ENCODE measurements around the gene GPBAR1. TPM values are rescaled to one million over a fixed set of nuclear protein-coding genes. Genes with fewer than 3 reads are reported as not detected.
"Not testable (repeated sequence)": the region's sequence is repeated elsewhere in the genome, so short reads cannot be mapped to it uniquely, and the experiment has no call there.

Gene GPBAR1
- total RNA-seq, 4 donors from 2014 or later, result 0.63 to 2.1 (median 1.4) TPM

- Histone ChIP-seq H3K27me3 (no peaks in the 10 kb centered on the region), H3K27ac (no peak overlapping the region), H3K4me3 (replicated peaks in 1 of 3) (no peak overlapping the region), H3K36me3 (no peaks in the 10 kb centered on the region), H3K9me3 (no peaks in the 10 kb centered on the region), H3K4me1 (peaks cover 0 to 6% of the 10 kb centered on the region in 2 donors)
- 73 to 80% methylated on average over 5 of the region's 5 CpGs for WGBS, 2 donors
- intact Hi-C loops (cut with DNase I), result no loop called here
- TF ChIP-seq, protein P1, sequence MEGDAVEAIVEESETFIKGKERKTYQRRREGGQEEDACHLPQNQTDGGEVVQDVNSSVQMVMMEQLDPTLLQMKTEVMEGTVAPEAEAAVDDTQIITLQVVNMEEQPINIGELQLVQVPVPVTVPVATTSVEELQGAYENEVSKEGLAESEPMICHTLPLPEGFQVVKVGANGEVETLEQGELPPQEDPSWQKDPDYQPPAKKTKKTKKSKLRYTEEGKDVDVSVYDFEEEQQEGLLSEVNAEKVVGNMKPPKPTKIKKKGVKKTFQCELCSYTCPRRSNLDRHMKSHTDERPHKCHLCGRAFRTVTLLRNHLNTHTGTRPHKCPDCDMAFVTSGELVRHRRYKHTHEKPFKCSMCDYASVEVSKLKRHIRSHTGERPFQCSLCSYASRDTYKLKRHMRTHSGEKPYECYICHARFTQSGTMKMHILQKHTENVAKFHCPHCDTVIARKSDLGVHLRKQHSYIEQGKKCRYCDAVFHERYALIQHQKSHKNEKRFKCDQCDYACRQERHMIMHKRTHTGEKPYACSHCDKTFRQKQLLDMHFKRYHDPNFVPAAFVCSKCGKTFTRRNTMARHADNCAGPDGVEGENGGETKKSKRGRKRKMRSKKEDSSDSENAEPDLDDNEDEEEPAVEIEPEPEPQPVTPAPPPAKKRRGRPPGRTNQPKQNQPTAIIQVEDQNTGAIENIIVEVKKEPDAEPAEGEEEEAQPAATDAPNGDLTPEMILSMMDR (IDR thresholded peaks at IDR 0.05), result no peak
- no peak for TF ChIP-seq POLR2A (IDR thresholded peaks at IDR 0.05)
- no peak for DNase-seq
Measured at GRCh38 chr2:218305383-218305782, 44.6 kb downstream of the GPBAR1 start.

GRCh38 chr2:218306184-218306920, 45.5 kb downstream of the GPBAR1 start:
- intact Hi-C loops (cut with DNase I), result no loop called here
- no peak overlapping the region for H3K27ac ChIP-seq
- TF ChIP-seq, protein P1 (IDR thresholded peaks at IDR 0.05), result no peak
- TF ChIP-seq POLR2A (IDR thresholded peaks at IDR 0.05), result no peak

DNA sequence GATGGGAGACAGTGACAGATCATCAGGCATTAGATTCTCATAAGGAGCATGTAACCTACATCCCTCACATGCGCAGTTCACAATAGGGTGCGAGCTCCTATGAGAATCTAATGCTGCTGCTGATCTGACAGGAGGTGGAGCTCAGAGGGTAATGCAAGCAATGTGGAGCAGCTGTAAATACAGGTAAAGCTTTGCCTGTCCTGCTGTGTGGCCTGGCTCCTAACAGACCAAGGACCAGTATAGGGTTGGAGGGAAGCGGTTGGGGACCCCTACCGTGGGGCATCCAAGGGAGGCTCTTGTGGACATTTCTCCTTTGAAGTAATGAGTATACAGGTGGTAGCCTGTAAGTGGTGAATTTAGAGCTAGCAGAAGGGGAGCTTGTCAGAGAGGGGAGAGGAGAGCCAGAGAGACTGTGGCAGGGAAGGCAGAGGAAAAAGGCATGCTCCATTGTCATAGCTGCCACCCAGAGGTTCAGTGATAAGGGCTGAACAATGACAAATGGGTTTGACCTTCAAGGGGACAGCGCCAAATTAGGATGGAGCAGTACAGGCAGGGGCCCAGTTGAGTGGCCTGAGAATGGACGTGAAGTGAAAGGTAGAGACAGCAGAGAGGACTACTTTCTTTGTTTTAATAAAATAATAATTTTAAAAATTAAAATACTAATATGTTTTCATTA, 46.7 kb downstream of the GPBAR1 start:
- DNase-seq, result no peak
- no peak for TF ChIP-seq POLR2A (IDR thresholded peaks at IDR 0.05)
- TF ChIP-seq, protein P1 (IDR thresholded peaks at IDR 0.05), result no peak
- Histone ChIP-seq H3K4me1 (no peaks in the 10 kb centered on the region), H3K9me3 (no peaks in the 10 kb centered on the region), H3K27ac (no peak overlapping the region), H3K4me3 (replicated peaks in 1 of 3) (no peak overlapping the region), H3K27me3 (no peaks in the 10 kb centered on the region), H3K36me3 (no peaks in the 10 kb centered on the region)
- intact Hi-C loops (cut with DNase I), result no loop called here
- WGBS, 2 donors, result 92 to 95% methylated on average over 6 of the region's 6 CpGs

More at GRCh38 chr2:218306184-218306920, 45.5 kb downstream of the GPBAR1 start:
- Histone ChIP-seq H3K4me1 (peaks cover 0 to 3% of the 10 kb centered on the region in 2 donors), H3K27me3 (no peaks in the 10 kb centered on the region), H3K9me3 (no peaks in the 10 kb centered on the region), H3K36me3 (no peaks in the 10 kb centered on the region), H3K4me3 (replicated peaks in 1 of 3) (no peak overlapping the region)
- WGBS, 2 donors, result 60 to 63% methylated on average over 9 of the region's 9 CpGs
- DNase-seq, result peak; percentile 66 to 68

DNA sequence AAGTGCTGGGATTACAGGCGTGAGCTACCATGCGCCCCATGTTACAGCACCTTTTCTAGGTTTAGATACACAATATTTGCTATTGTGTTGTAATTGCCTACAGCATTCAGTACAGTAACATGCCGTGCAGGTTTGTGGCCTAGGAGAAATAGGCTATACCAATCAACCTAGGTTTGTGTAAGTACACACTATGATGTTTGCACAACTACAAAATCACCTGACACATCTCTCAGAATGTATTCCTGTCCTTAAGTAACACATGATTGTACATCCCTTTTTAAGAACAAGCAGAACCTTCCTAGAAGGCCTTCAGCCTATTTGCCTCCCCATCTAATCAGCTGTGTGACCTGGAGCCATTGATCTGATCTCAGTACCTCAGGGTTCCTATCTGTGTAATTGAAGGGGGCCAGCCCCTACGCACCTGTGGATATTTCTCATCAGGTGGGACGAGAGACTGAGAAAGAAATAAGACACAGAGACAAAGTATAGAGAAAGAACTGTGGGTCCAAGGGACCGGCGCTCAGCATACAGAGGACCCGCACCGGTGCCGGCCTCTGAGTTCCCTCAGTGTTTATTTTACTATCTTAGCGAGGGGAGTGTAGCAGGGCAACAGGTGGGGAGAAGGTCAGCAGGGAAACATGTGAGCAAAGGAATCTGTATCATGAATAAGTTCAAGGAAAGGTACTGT, 50.2 kb downstream of the GPBAR1 start:
- 80 to 87% methylated on average over 11 of the region's 11 CpGs for WGBS, 2 donors
- Histone ChIP-seq H3K27ac (no peak overlapping the region), H3K36me3 (no peaks in the 10 kb centered on the region), H3K27me3 (no peaks in the 10 kb centered on the region), H3K4me3 (replicated peaks in 1 of 3) (no peak overlapping the region), H3K4me1 (no peaks in the 10 kb centered on the region), H3K9me3 (no peaks in the 10 kb centered on the region)
- TF ChIP-seq POLR2A (IDR thresholded peaks at IDR 0.05), result no peak
- TF ChIP-seq, protein P1 (IDR thresholded peaks at IDR 0.05), result no peak
- DNase-seq, result no peak
- intact Hi-C loops (cut with DNase I), result no loop called here

DNA sequence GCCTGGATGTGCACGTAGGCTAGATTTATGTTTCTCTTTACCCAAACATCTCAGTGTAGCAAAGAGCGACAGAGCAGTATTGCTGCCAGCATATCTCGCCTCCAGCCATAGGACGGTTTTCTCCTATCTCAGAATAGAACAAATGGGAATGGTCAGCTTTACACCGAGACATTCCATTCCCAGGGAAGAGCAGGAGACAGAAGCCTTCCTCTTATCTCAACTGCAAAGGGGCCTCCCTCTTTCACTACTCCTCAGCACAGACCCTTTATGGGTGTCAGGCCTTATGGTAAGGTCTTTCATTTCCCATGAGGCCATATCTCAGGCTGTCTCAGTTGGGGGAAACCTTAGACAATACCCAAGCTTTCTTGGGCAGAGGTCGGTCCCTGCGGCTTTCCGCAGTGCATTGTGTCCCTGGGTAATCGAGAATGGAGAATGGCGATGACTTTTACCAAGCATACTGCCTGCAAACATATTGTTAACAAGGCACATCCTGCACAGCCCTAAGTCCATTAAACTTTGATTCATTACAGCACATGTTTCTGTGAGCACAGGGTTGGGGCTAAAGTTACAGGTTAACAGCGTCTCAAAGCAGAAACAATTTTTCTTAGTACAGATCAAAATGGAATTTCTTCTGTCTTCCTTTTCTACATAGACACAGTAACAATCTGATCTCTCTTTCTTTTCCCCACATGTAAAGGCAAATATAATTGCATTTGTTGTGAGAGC, 50.9 kb downstream of the GPBAR1 start:
- DNase-seq; H3K4me1 ChIP-seq; H3K36me3 ChIP-seq; H3K27ac ChIP-seq; intact Hi-C loops (cut with DNase I); H3K9me3 ChIP-seq; H3K4me3 ChIP-seq (replicated peaks in 1 of 3); H3K27me3 ChIP-seq: not testable (repeated sequence)
- 85 to 89% methylated on average over 11 of the region's 11 CpGs for WGBS, 2 donors

Measured in thyroid gland (tissue), 4 donors.